Muscle layer of colon (tissue), 2 donors: ENCODE data around the gene FMO2.

Experiments
- H3K27ac ChIP-seq: one replicate; pipeline ENCODE4 v1.7.0; 2013; ENCODE audit warnings: low read depth, mild to moderate bottlenecking, low read length, moderate library complexity
- H3K27me3 ChIP-seq, 2 donors: one replicate each; pipeline ENCODE4 v1.7.0; 2013; ENCODE audit warnings: low read length in 2 of 2, mild to moderate bottlenecking in 2 of 2; ENCODE audit not compliant: insufficient read depth in 2 of 2, control insufficient read depth in 1 of 2
- H3K36me3 ChIP-seq: one replicate; pipeline ENCODE4 v1.7.0; 2013; ENCODE audit warnings: mild to moderate bottlenecking, low read length; ENCODE audit not compliant: insufficient read depth
- H3K4me1 ChIP-seq: one replicate; pipeline ENCODE4 v1.7.0; 2013; ENCODE audit warnings: mild to moderate bottlenecking, low read length; ENCODE audit not compliant: insufficient read depth
- H3K4me3 ChIP-seq, 2 donors: one replicate each; pipeline ENCODE4 v1.7.0; 2013; ENCODE audit warnings: low read length in 2 of 2, low read depth in 1 of 2, mild to moderate bottlenecking in 1 of 2, moderate library complexity in 1 of 2
- H3K9ac ChIP-seq: one replicate; pipeline ENCODE4 v1.7.0; 2013; ENCODE audit warnings: low read length
- H3K9me3 ChIP-seq: one replicate; pipeline ENCODE4 v1.7.0; 2013; ENCODE audit warnings: mild to moderate bottlenecking, low read length
- donor health status: abdominal sarcoma.
- donor health status: Adenocarcinoma of cecum.

FMO2 gene

DNA sequence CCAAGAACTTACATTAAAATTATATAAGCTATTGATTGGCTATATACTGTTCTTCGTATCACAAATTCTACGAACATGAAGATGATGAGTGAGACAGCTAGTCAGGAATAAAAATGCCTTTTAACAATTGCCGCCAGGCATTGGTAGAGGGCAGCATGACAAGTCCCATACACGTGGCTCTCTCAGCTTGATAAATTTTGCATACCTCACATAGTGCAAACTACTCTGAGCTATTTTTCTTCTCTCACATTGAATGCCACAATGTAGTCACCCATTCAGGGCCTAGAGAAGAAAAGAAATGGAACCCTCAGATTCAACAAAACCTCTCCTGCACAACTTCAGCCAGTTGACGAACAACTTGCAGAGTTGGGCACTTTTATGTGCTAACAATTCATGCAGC is 27.0 kb upstream of the FMO2 start:
- H3K27me3 ChIP-seq, result no peaks in the 10 kb centered on the region
- no peaks in the 10 kb centered on the region for H3K36me3 ChIP-seq
- H3K27ac ChIP-seq, result no peak overlapping the region
- no peaks in the 10 kb centered on the region for H3K4me1 ChIP-seq
- H3K9me3 ChIP-seq, result no peaks in the 10 kb centered on the region
- no peak overlapping the region for H3K9ac ChIP-seq
- H3K4me3 ChIP-seq, result no peak overlapping the region

DNA sequence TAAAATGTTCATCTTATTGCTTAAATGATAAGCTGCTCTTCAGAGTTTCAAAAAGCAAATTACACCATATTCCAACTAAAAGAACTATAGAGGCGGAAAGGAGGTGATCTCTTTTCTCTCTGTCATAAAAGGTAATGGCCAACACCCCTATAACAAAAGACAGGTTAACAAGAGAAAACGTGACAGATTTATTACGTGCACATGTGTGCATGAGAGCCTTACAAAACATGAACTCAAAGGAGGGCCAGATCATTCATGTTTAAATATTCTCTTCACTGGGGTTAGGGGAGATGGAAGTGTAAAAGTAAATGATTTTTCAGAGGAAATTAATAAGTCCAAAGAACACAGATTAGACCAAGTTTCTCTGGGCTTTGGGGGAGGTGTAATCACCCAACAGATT is 26.5 kb upstream of the FMO2 start:
- Histone ChIP-seq H3K9ac (no peak overlapping the region), H3K9me3 (no peaks in the 10 kb centered on the region), H3K27me3 (no peaks in the 10 kb centered on the region), H3K4me1 (no peaks in the 10 kb centered on the region), H3K4me3 (no peak overlapping the region), H3K27ac (no peak overlapping the region), H3K36me3 (no peaks in the 10 kb centered on the region)

DNA sequence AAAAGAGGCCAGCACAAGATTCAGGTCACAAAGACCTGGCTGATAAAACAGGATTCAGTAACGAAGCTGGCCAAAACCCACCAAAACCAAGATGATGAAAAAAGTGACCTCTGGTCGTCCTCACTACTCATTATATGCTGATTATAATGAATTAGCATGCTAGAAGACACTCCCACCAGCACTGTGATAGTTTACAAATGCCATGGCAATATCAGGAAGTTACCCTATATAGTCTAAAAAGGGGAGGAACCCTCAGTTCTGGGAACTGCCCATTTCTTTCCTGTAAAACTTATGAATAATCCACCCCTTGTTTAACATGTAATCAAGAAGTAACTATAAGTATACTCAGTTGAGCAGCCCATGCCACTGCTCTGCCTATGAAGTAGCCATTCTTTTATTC is 26.0 kb upstream of the FMO2 start:
- no peak overlapping the region for H3K4me3 ChIP-seq
- no peak overlapping the region for H3K27ac ChIP-seq
- H3K9ac ChIP-seq, result no peak overlapping the region
- no peaks in the 10 kb centered on the region for H3K9me3 ChIP-seq
- H3K27me3 ChIP-seq, result no peaks in the 10 kb centered on the region
- no peaks in the 10 kb centered on the region for H3K4me1 ChIP-seq
- H3K36me3 ChIP-seq, result no peaks in the 10 kb centered on the region

DNA sequence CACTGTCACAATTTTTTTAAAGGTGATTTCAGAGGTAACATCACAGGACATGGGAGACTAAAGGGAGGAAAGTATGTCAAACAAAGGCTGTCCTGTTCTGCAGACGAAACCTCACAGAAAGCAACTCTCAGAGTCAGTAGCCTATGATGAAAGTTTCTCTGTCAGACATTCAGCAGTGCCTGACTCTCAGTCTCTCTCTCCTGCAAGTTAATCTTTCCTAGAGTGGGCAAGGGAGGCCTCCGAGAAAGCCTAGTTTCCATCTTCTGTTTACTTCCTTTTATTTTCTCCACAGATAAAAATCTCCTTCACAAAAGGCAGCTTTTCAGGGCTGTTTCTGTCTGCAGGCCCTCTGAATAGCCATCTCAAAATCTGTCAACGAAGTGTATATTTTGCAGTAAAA is 24.9 kb upstream of the FMO2 start:
- no peaks in the 10 kb centered on the region for H3K36me3 ChIP-seq
- no peaks in the 10 kb centered on the region for H3K4me1 ChIP-seq
- H3K9ac ChIP-seq, result no peak overlapping the region
- H3K9me3 ChIP-seq, result no peaks in the 10 kb centered on the region
- no peak overlapping the region for H3K27ac ChIP-seq
- no peak overlapping the region for H3K4me3 ChIP-seq
- no peaks in the 10 kb centered on the region for H3K27me3 ChIP-seq

DNA sequence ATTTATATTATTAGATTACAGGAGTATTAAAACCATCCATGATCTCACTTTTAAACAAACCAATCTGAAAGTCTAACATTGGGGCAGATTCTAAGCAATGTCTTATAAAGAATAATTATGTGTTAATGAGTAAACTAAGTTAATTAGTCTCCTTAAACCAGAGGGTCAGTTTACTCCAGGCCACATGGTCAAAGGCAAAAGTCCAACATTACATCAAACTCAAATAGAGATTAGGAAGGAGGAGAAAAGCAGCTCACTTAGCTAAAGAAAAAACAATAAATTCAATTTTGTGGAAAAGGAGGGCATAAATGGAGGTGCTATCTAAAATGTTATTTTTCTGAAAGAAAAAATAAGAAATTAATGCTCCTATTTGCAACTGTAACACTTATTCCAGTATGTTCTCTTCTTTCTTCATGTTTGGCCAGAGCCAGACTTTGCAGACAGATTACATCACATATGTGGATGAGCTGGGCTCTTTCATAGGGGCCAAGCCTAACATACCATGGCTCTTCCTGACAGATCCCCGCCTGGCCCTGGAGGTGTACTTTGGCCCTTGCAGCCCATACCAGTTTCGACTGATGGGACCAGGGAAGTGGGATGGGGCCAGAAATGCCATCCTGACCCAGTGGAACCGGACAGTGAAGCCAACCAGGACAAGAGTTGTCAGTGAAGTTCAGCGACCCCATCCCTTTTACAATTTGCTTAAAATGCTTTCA is 24.3 kb upstream of the FMO2 start:
- Histone ChIP-seq H3K4me1 (no peaks in the 10 kb centered on the region), H3K36me3 (no peaks in the 10 kb centered on the region), H3K27ac (no peak overlapping the region), H3K4me3 (no peak overlapping the region), H3K9ac (no peak overlapping the region), H3K27me3 (no peaks in the 10 kb centered on the region), H3K9me3 (no peaks in the 10 kb centered on the region)

DNA sequence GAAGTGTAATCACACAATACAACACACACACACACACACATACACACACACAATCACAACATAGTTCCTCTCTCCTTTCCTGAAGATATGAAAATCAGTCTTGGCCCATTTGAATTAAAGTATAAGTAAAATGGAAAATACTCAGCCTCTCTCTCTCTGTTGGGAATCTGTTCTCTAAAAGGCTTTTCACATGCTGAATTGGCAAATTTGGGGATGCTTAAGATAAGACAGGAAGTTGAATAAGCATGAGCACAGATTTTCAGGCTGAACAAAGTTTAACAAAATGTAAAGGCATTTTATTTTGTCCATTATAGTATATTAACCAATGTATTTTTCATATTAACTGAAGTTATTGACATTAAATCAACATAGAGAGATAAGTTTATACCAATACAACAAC is 23.7 kb upstream of the FMO2 start:
- H3K27me3 ChIP-seq, result no peaks in the 10 kb centered on the region
- no peak overlapping the region for H3K27ac ChIP-seq
- no peaks in the 10 kb centered on the region for H3K9me3 ChIP-seq
- no peaks in the 10 kb centered on the region for H3K36me3 ChIP-seq
- H3K4me1 ChIP-seq, result no peaks in the 10 kb centered on the region
- H3K4me3 ChIP-seq, result no peak overlapping the region
- H3K9ac ChIP-seq, result no peak overlapping the region

DNA sequence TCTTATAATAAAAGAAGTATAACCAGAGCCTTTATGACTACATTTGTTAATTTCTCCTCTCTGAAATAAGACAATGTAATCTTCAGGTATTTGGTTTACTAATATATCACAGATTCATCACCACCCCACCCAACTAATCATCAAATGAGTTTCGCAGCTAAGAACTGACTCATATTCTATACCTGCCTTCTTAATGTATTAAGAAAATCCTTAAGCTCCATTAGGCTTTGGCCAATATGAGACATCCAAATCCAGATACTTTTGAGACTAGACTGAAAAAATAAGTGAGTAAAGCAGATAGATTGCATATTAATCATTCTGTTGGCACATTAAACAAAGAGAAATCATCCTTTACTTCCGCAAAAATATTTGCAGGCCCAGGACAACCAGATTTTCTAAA is 18.7 kb upstream of the FMO2 start:
- H3K27me3 ChIP-seq, result no peaks in the 10 kb centered on the region
- H3K4me1 ChIP-seq, result no peaks in the 10 kb centered on the region
- H3K9ac ChIP-seq, result no peak overlapping the region
- no peaks in the 10 kb centered on the region for H3K9me3 ChIP-seq
- no peaks in the 10 kb centered on the region for H3K36me3 ChIP-seq
- no peak overlapping the region for H3K27ac ChIP-seq
- no peak overlapping the region for H3K4me3 ChIP-seq

DNA sequence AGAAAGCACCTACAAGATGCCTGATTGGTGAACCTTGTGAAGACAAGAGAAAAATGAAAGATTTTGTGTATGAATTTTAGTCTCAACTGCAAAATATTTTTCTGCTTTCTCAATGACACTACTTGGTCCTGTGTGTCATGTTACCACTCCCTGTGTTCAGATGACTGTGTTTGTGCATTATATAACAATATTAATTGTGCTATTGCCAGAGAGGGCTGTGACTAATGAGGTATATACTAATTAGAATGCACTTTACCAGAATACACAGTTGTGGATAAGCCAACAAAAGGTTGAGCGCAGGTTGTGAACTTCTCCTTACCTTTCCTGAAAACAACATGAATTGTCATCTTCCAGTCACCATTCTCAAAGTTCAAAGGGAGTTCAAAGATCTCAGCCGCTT is 17.3 kb upstream of the FMO2 start:
- Histone ChIP-seq H3K36me3 (no peaks in the 10 kb centered on the region), H3K27ac (no peak overlapping the region), H3K9ac (no peak overlapping the region), H3K9me3 (no peaks in the 10 kb centered on the region), H3K4me1 (no peaks in the 10 kb centered on the region), H3K27me3 (no peaks in the 10 kb centered on the region), H3K4me3 (no peak overlapping the region)

DNA sequence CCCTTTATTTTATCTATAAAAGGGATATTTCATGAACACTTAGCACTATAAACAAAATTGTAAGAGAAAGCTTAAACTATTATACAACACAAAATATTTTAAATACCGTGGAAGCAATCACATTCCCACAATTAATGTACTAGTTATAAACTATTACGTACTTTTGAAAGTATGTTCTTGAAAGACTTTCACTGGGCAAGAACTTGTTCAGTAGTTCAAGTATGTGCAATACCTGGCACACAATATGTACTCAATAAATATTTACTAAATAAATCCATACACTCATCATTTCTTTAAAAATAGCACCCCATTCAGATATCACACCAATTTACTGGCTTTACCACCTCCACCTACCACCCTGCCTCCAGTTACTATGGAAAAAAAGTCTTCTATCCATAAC is 12.6 kb upstream of the FMO2 start:
- H3K9me3 ChIP-seq, result no peaks in the 10 kb centered on the region
- no peaks in the 10 kb centered on the region for H3K27me3 ChIP-seq
- no peak overlapping the region for H3K4me3 ChIP-seq
- H3K4me1 ChIP-seq, result no peaks in the 10 kb centered on the region
- no peak overlapping the region for H3K27ac ChIP-seq
- no peaks in the 10 kb centered on the region for H3K36me3 ChIP-seq
- no peak overlapping the region for H3K9ac ChIP-seq

DNA sequence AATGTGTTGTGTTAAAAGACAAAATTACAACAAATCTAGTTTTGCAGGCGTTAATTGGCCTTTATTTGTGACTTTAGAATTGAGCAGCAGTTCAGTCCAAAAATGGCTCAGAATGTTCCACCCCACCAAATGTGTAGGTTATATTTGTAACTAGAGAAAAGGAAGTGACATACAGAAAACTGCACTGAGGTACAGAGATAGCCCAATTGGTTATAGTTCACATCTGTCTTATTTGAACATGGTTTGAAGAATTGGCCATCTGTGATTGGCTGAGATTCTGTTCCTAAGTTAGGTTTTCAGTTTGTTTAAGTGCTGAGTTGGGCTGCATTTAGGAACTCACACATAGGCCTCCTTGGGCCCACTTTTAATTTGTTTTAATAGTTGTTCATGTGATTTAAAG is 12.0 kb upstream of the FMO2 start:
- no peaks in the 10 kb centered on the region for H3K36me3 ChIP-seq
- H3K27me3 ChIP-seq, result no peaks in the 10 kb centered on the region
- H3K4me3 ChIP-seq, result no peak overlapping the region
- H3K27ac ChIP-seq, result no peak overlapping the region
- H3K9me3 ChIP-seq, result no peaks in the 10 kb centered on the region
- no peak overlapping the region for H3K9ac ChIP-seq
- H3K4me1 ChIP-seq, result no peaks in the 10 kb centered on the region

DNA sequence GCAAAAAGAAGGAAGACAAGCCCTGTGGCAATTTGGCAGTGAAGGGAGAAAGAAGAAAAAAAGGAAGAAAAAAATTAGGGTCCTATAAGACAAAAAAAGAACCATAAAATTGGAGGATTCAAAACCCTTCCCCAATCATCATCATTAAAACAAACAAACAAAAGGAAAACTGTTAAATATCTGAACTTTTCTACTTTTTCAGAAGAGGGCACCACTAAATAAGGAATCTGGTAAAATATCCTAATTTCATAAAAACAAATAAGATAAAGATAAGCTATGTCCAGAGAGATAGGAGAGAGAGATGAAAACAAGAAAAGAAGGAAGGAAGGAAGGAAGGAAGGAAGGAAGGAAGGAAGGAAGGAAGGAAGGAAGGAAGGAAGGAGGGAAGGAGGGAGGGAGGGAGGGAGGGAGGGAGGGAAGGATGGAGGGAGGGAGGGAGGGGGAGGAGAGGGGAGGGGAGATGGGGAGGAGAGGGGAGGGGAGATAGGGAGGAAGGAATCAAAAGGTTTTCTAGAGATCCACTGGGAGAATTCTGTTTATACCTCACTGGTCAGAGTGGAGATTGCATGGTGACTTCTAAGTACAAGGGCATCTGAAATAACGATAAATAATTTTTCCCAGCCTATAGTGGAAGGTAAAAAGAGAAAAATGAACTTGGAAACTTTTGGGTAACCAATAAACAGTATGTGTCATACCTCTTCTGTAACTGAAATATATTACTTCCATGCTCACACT is 10.4 kb upstream of the FMO2 start:
- Histone ChIP-seq H3K27me3 (no peaks in the 10 kb centered on the region), H3K36me3 (no peaks in the 10 kb centered on the region), H3K27ac (no peak overlapping the region), H3K9ac (no peak overlapping the region), H3K4me1 (no peaks in the 10 kb centered on the region), H3K4me3 (no peak overlapping the region), H3K9me3 (no peaks in the 10 kb centered on the region)

DNA sequence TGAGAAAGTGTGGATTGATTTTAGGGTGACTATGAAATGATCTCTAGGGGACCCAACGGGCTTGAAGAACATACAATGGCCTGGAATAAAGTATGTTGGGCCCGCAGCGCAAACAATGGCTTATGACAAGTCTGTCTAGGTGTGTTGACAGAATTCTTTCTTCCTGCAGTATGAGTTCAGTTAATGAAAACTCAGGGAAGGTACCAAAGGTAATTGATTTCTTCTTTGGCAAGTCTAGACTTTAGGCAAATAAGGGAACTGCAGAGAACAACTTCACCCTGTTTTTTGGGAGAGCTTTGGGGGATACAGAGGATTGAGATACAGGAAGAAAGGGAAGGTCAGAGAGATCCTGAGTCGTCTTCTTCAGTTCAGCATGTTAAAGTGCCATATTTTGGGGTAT is 7.8 kb upstream of the FMO2 start:
- no peak overlapping the region for H3K4me3 ChIP-seq
- H3K9ac ChIP-seq, result no peak overlapping the region
- no peaks in the 10 kb centered on the region for H3K9me3 ChIP-seq
- H3K36me3 ChIP-seq, result no peaks in the 10 kb centered on the region
- H3K27ac ChIP-seq, result no peak overlapping the region
- no peaks in the 10 kb centered on the region for H3K27me3 ChIP-seq
- no peaks in the 10 kb centered on the region for H3K4me1 ChIP-seq
